ENCODE data around the gene GM2A. TPM values are rescaled to one million over a fixed set of nuclear protein-coding genes. Genes with fewer than 3 reads are reported as not detected.

GM2A gene
- total and polyA plus RNA-seq, 2 of the 13 experiments (the other 11 are each of a cell fraction or from before 2014, with no cell fraction given): 14.6 to 29.6 TPM

GRCh38 chr5:151281001-151281639 lies 28.1 kb downstream of the GM2A start (continued):
- TF ChIP-seq THAP11 (CRISPR knock-in tag; IDR thresholded peaks at IDR 0.05) (no peak), IRF1 (CRISPR knock-in tag; IDR thresholded peaks at IDR 0.05; ENCODE audit: low read depth) (no peak)

DNA sequence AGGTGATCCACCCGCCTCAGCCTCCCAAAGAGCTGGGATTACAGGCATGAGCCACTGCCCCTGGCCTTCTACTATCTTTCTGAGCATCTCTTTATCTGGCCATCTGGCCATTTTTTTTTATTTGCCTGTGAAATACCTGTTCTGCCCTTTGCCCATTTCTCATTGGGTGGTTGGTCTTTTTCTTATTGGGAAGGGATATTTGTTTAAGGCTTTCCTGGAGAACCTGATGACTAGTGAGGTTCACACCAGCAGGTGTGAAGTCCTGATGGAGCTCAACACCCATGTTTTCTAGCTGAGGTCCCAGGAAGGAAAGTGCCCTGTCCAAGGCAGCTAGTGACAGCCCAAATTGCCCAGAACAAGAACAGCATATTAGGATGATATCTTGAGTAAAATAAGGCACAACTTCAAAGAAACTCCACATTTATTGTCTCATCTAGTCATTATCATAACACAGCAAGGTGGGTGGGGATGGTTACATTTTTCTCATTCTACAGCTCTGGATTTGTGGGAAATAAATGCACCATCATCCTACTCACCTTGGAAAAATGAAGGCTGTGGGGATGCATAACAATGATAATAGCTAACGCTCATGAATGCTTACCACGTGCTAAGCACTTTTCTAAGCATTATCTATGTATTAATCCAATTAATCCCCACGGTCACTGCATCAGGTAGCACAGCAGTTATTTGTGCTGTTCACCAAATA lies 30.3 kb downstream of the GM2A start:
- Histone ChIP-seq H3K27me3 (ENCODE audit: control insufficient read depth in 1 of 2, insufficient read depth in 2 of 2, low read length in 2 of 2) (peaks cover 0 to 4% of the 10 kb centered on the region in 2 experiments; a peak in 1 of 5 replicates), H3K9ac (ENCODE audit: insufficient read depth, low read depth, low read length) (no peak overlapping the region), H3K9me3 (ENCODE audit: low read length) (no peaks in the 10 kb centered on the region), H2AFZ (ENCODE audit: low read length) (no peak overlapping the region), H3K36me3 (replicated peaks in 1 of 2; ENCODE audit: control insufficient read depth in 1 of 2, insufficient read depth in 2 of 2, low read length in 2 of 2) (no peaks in the 10 kb centered on the region), H4K20me1 (ENCODE audit: insufficient read depth, low read length) (no peaks in the 10 kb centered on the region), H3K4me2 (ENCODE audit: low read depth, low read length) (no peak overlapping the region), H3K4me3 (replicated peaks in 1 of 3; ENCODE audit: insufficient read depth in 1 of 3, low read depth in 2 of 3, low read length in 3 of 3) (no peak overlapping the region), H3K4me1 (ENCODE audit: insufficient read depth, low read length) (no peaks in the 10 kb centered on the region), H3K27ac (ENCODE audit: extremely low read length, insufficient read depth, low read length) (no peak overlapping the region), H3K79me2 (ENCODE audit: insufficient read depth, low read length) (no peaks in the 10 kb centered on the region)
- ChIA-PET POLR2A (no interaction called here), CTCF (ENCODE audit: low intra/inter-chr PET ratio, low total read pairs) (no interaction called here)
- intact Hi-C loops (cut with micrococcal nuclease; ENCODE audit: unreplicated experiment) (no loop called here), in situ Hi-C loops (cut with HindIII; ENCODE audit: extremely low pct_ligation_motif_present, low pct_unique_long_range_greater_than_20kb) (no loop called here)
- BruUV-seq (replicated peaks): no TSS peak
- FAIRE-seq (no peak), DNase-seq (ENCODE audit: low spot score) (no peak), ATAC-seq (no peak)
- WGBS (ENCODE audit: low lambda C conversion rate): 39% methylated on average over 4 of the region's 4 CpGs
- TF ChIP-seq ZSCAN21 (CRISPR knock-in tag; IDR thresholded peaks at IDR 0.05; ENCODE audit: borderline replicate concordance): no peak
- TF ChIP-seq ZNF224 (CRISPR knock-in tag; IDR thresholded peaks at IDR 0.05): no peak
- no peak for TF ChIP-seq NR2F1 (CRISPR knock-in tag; IDR thresholded peaks at IDR 0.05)
- TF ChIP-seq, protein P1, sequence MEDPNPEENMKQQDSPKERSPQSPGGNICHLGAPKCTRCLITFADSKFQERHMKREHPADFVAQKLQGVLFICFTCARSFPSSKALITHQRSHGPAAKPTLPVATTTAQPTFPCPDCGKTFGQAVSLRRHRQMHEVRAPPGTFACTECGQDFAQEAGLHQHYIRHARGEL (CRISPR knock-in tag; IDR thresholded peaks at IDR 0.05): no peak
- no peak for TF ChIP-seq POLR2AphosphoS2 (IDR thresholded peaks at IDR 0.05; ENCODE audit: low read depth, low read length)
- TF ChIP-seq MTF1 (CRISPR knock-in tag; IDR thresholded peaks at IDR 0.05): no peak
